Panc1 (cell line): ENCODE data around the gene KCNJ1. TPM values are rescaled to one million over a fixed set of nuclear protein-coding genes. Genes with fewer than 3 reads are reported as not detected.

Experiments
- ATAC-seq: fragments of 200-7000 bp; cut with Tn5 transposase; 2 replicates; pipeline ENCODE4 v1.9.1; 2020; ENCODE audit warnings: mild to moderate bottlenecking, moderate library complexity
- BruUV-seq: library from RNA; stranded (reverse); fragments of 400-500 nt; replicated peaks from 2 replicates; lab custom pipeline; 2021; lab: Mats Ljungman, UMichigan
- CTCF ChIA-PET: fragments of 300-600 bp; sonication (Branson Sonifier 250); formaldehyde crosslinking; loops from one replicate; lab custom pipeline; 2022; ENCODE audit warnings: antibody characterized with exemption; lab: Charles Lee
- POLR2A ChIA-PET: fragments of 300-600 bp; sonication (Branson Sonifier 250); formaldehyde crosslinking; loops from one replicate; lab custom pipeline; 2022; ENCODE audit warnings: antibody characterized with exemption; lab: Charles Lee
- DNase-seq: peaks from one replicate; pipeline ENCODE4 v3.0.0-alpha.2; 2010; ENCODE audit warnings: low read depth, low spot score
- H3K27ac ChIP-seq: 2 replicates; pipeline ENCODE4 v1.5.1; 2011; ENCODE audit warnings: mild to moderate bottlenecking, low read length, inconsistent platforms
- H3K27me3 ChIP-seq: fragments of 200-500 bp; sonication (Bioruptor generic); 2 replicates; pipeline ENCODE4 v1.6.0; 2014; ENCODE audit warnings: low read length, inconsistent platforms; ENCODE audit not compliant: control insufficient read depth, insufficient read depth
- H3K36me3 ChIP-seq: fragments of 200-500 bp; sonication (Bioruptor generic); 2 replicates; pipeline ENCODE4 v1.5.1; 2014; ENCODE audit warnings: inconsistent platforms, mild to moderate bottlenecking, low read length, moderate library complexity; ENCODE audit not compliant: control insufficient read depth, insufficient read depth
- H3K4me1 ChIP-seq: 2 replicates; pipeline ENCODE4 v1.5.1; 2011; ENCODE audit warnings: inconsistent platforms, mild to moderate bottlenecking, low read length, moderate library complexity; ENCODE audit not compliant: control insufficient read depth, insufficient read depth
- H3K4me3 ChIP-seq, 2 experiments: 2 replicates each; pipeline ENCODE4 v1.5.1; 2011 to 2012; ENCODE audit warnings: low read depth in 2 of 2, low read length in 2 of 2, mild to moderate bottlenecking in 2 of 2, inconsistent platforms in 1 of 2, moderate library complexity in 1 of 2
- H3K9me3 ChIP-seq: fragments of 200-500 bp; sonication (Bioruptor generic); 2 replicates; pipeline ENCODE4 v1.5.1; 2014; ENCODE audit warnings: low read depth, mild to moderate bottlenecking, inconsistent platforms, low read length, moderate library complexity; ENCODE audit not compliant: control insufficient read depth, insufficient read depth
- CTCF ChIP-seq: fragments of 450-650 bp; IDR thresholded peaks from 2 replicates; pipeline ENCODE4 v1.5.1; 2017; ENCODE audit warnings: mild to moderate bottlenecking
- POLR2AphosphoS5 ChIP-seq: IDR thresholded peaks from 2 replicates; pipeline ENCODE4 v1.6.1; 2012; ENCODE audit warnings: mild to moderate bottlenecking, low read depth, low read length, moderate library complexity
- REST ChIP-seq, 2 experiments: IDR thresholded peaks; 2 replicates each; pipeline ENCODE4 v1.6.1; 2011 to 2012; ENCODE audit warnings: low read depth in 2 of 2, control low read depth in 1 of 2, low read length in 1 of 2, mild to moderate bottlenecking in 1 of 2, moderate library complexity in 1 of 2; ENCODE audit not compliant: insufficient read depth in 1 of 2
- SIN3A ChIP-seq: IDR thresholded peaks from 2 replicates; pipeline ENCODE4 v1.6.1; 2012; ENCODE audit warnings: low read depth, mild to moderate bottlenecking, low read length, moderate library complexity, borderline replicate concordance; ENCODE audit not compliant: insufficient read depth
- TCF7L2 ChIP-seq: IDR thresholded peaks from 2 replicates; pipeline ENCODE4 v1.6.1; 2011; ENCODE audit warnings: mild to moderate bottlenecking, low read depth, low read length, inconsistent platforms
- in situ Hi-C: cut with HindIII; loops from 2 replicates; pipeline ENCODE4 v1.10.0; 2016; ENCODE audit warnings: low sequenced_read_pairs, low pct_unique_long_range_greater_than_20kb
- intact Hi-C: fragments of 100-400 bp; cut with micrococcal nuclease; formaldehyde crosslinking; loops from one replicate; pipeline ENCODE4 v1.10.0; 2022; ENCODE audit not compliant: unreplicated experiment
- total RNA-seq: library from RNA; stranded (reverse); gene quantifications from one replicate; pipeline ENCODE4 v1.2.1, GENCODE V29; 2021; ENCODE audit not compliant: unreplicated experiment

KCNJ1 gene
- total RNA-seq, 1 experiment from 2014 or later, result not detected

- H3K4me1 ChIP-seq, result no peaks in the 10 kb centered on the region
- no peak for TF ChIP-seq SIN3A
- TF ChIP-seq TCF7L2, result no peak
- peak; percentile 94 for TF ChIP-seq CTCF
- TF ChIP-seq POLR2AphosphoS5, result no peak
- peak overlapping the region; percentile 69 for H3K27ac ChIP-seq
- DNase-seq (peak; percentile 74), ATAC-seq (peak; percentile 94)
- H3K36me3 ChIP-seq, result no peaks in the 10 kb centered on the region
- peaks cover 2% of the 10 kb centered on the region; the same call in 1 of the 2 replicates for H3K27me3 ChIP-seq
- POLR2A ChIA-PET, result no interaction called here
- in situ Hi-C loops (loop anchor here (25.0 kb wide), 1 partner anchor 669 kb away; no protein-coding TSS in a partner anchor), intact Hi-C loops (loop anchor here (1.0 to 5.0 kb wide), 5 partner anchors 201 to 801 kb away; no protein-coding TSS in a partner anchor)
- no peaks in the 10 kb centered on the region for H3K9me3 ChIP-seq
- CTCF ChIA-PET, result interaction anchor here (0.7 to 2.3 kb wide), 5 partner anchors 199 to 792 kb away, joined by 3 to 17 read pairs (median 6); no protein-coding TSS in a partner anchor
- H3K4me3 ChIP-seq, result peak overlapping the region in 1 of 2 experiments; percentile 34; a peak in 1 of 4 replicates
- no TSS peak for BruUV-seq
Measured at GRCh38 chr11:128831174-128832120, 35.6 kb downstream of the KCNJ1 start.

GRCh38 chr11:128830290-128831173, 36.6 kb downstream of the KCNJ1 start:
- ATAC-seq, result 0 out of 2 replicates have a peak, but pooled peaks have one; percentile 12
- H3K27ac ChIP-seq, result peak overlapping the region; percentile 69
- intact Hi-C loops (loop anchor here (1.0 to 5.0 kb wide), 5 partner anchors 200 to 800 kb away; no protein-coding TSS in a partner anchor), in situ Hi-C loops (loop anchor here (25.0 kb wide), 1 partner anchor 668 kb away; no protein-coding TSS in a partner anchor)
- ChIA-PET POLR2A (no interaction called here), CTCF (interaction anchor here (0.7 to 2.3 kb wide), 5 partner anchors 198 to 791 kb away, joined by 3 to 17 read pairs (median 6); no protein-coding TSS in a partner anchor)
- peaks cover 2% of the 10 kb centered on the region; the same call in 1 of the 2 replicates for H3K27me3 ChIP-seq
- H3K9me3 ChIP-seq, result no peaks in the 10 kb centered on the region
- TF ChIP-seq REST (IDR thresholded peaks at IDR 0.05; ENCODE audit: insufficient read depth in 1 of 2, low read depth in 2 of 2, low read length in 1 of 2) (no peak), CTCF (no peak), POLR2AphosphoS5 (no peak), TCF7L2 (no peak), SIN3A (no peak)
- no peaks in the 10 kb centered on the region for H3K4me1 ChIP-seq
- no peaks in the 10 kb centered on the region for H3K36me3 ChIP-seq
- BruUV-seq, result no TSS peak
- no peak overlapping the region for H3K4me3 ChIP-seq
- no peak for DNase-seq
